ENCODE data around the gene TMEM79. TPM values are rescaled to one million over a fixed set of nuclear protein-coding genes. Genes with fewer than 3 reads are reported as not detected.

TMEM79 gene, protein sequence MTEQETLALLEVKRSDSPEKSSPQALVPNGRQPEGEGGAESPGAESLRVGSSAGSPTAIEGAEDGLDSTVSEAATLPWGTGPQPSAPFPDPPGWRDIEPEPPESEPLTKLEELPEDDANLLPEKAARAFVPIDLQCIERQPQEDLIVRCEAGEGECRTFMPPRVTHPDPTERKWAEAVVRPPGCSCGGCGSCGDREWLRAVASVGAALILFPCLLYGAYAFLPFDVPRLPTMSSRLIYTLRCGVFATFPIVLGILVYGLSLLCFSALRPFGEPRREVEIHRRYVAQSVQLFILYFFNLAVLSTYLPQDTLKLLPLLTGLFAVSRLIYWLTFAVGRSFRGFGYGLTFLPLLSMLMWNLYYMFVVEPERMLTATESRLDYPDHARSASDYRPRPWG
- 1 to 10 TPM; 2.6 to 6.8 (median 4.6) TPM for total RNA-seq
- polyA plus RNA-seq, result 1 to 10 TPM; 3.4 to 5.3 (median 3.8) TPM
- long read RNA-seq, donor 1, result 0 reads
- long read RNA-seq, donor 2, partial matches to known transcripts, result 0 of 1 reads
- long read RNA-seq, donor 2, other reads (novel, unspliced or antisense), result 0 of 1 reads

DNA sequence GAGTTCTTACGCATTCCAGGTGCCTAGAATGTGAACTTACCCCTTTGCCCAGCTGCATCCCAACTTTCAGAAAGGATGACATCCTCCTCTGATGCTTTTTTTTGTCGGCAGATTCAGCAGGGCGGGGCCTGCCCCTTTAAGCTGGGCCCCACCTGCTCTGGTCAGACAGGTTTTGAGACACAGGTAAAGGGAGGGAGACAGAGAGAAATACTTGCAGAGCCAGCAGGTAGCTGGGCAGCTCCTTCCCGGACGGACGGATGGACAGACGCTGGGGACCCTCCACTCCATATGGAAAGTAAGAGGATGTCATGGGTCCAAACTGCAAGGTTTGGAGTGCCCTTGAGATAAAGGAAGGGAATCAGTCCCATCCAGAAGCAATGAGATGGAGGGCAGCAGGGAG lies at the start of gene TMEM79:
TMEM79 (plus strand) TSS at position 214 of the 400 bp plus-strand sequence. CDS start 902 bp downstream, outside the sequence.
- Histone ChIP-seq H3K4me1 (peaks cover 14 to 58% (median 41%) of the 10 kb centered on the region in 6 donors), H3K9me3 (no peaks in the 10 kb centered on the region), H3K36me3 (peaks cover 0 to 52% (median 21%) of the 10 kb centered on the region in 6 donors), H3K27ac (peak within 1 kb of the TSS; percentile 90 to 97 (median 94)), H3K4me3 (peak within 1 kb of the TSS; percentile 62 to 87 (median 72)), H3K27me3 (replicated peaks in 1 of 7) (no peaks in the 10 kb centered on the region)
- 93 to 97% (median 96%) methylated on average over 7 of the region's 7 CpGs for WGBS, 5 donors
- TF ChIP-seq POLR2AphosphoS5 (IDR thresholded peaks at IDR 0.05) (no peak), POLR2A (IDR thresholded peaks at IDR 0.05) (no peak)
- TF ChIP-seq, protein P1, sequence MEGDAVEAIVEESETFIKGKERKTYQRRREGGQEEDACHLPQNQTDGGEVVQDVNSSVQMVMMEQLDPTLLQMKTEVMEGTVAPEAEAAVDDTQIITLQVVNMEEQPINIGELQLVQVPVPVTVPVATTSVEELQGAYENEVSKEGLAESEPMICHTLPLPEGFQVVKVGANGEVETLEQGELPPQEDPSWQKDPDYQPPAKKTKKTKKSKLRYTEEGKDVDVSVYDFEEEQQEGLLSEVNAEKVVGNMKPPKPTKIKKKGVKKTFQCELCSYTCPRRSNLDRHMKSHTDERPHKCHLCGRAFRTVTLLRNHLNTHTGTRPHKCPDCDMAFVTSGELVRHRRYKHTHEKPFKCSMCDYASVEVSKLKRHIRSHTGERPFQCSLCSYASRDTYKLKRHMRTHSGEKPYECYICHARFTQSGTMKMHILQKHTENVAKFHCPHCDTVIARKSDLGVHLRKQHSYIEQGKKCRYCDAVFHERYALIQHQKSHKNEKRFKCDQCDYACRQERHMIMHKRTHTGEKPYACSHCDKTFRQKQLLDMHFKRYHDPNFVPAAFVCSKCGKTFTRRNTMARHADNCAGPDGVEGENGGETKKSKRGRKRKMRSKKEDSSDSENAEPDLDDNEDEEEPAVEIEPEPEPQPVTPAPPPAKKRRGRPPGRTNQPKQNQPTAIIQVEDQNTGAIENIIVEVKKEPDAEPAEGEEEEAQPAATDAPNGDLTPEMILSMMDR (IDR thresholded peaks at IDR 0.05 in 8 of 11, conservative IDR thresholded peaks at IDR 0.05 in 3 of 11), result no peak
- peak; percentile 9 for DNase-seq
- intact Hi-C loops (cut with DNase I; ENCODE audit: low total_unique reads), result no loop called here

DNA sequence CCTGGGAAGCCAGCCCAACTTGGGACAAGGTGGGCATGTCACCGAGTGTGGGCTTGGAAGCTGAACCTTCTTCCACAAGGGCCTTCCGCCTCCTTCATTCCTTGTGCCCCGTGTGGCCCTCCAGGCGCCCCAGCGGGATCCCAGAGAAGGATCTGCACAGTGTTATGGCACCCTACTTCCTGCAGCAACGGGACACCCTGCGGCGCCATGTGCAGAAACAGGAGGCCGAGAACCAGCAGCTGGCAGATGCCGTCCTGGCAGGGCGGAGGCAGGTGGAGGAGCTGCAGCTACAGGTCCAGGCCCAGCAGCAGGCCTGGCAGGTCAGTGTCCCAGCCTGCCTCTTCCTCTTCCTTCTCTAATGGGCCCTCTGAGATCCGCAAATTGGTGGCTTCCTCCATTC lies 48.0 kb upstream of the TMEM79 start:
- peaks cover 3 to 100% (median 71%) of the 10 kb centered on the region in 6 donors for H3K36me3 ChIP-seq
- no peaks in the 10 kb centered on the region for H3K27me3 ChIP-seq (replicated peaks in 1 of 7)
- H3K4me1 ChIP-seq, result no peaks in the 10 kb centered on the region
- DNase-seq, result no peak
- TF ChIP-seq POLR2AphosphoS5 (IDR thresholded peaks at IDR 0.05) (peak in 1 of 3 donors; percentile 37), POLR2A (IDR thresholded peaks at IDR 0.05) (no peak)
- TF ChIP-seq, protein P1 (IDR thresholded peaks at IDR 0.05 in 8 of 11, conservative IDR thresholded peaks at IDR 0.05 in 3 of 11), result no peak
- H3K27ac ChIP-seq, result no peak overlapping the region
- no peaks in the 10 kb centered on the region for H3K9me3 ChIP-seq
- intact Hi-C loops (cut with DNase I; ENCODE audit: low total_unique reads), result no loop called here
- no peak overlapping the region for H3K4me3 ChIP-seq
- WGBS, 5 donors, result 92 to 98% (median 95%) methylated on average over 8 to 12 of the region's 12 CpGs

DNA sequence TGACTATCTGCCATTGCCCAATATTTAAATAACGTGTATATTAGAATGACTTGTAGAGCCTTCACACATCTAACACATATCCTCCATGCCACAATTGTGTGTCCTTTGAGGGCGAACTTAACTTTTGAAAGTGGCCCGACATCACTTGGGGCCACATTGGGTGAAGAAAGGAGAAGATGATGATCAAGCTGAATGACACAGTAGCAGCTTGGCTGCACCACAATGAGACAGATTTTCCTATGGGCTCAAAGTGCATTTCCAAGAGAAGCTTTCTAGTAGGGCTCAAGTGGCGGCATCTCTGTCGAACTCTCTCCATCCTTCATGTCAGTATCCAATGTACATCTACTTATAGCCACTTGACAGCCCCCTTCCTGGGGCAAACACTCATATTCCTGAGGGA lies 45.9 kb upstream of the TMEM79 start:
- no peaks in the 10 kb centered on the region for H3K4me1 ChIP-seq
- H3K9me3 ChIP-seq, result no peaks in the 10 kb centered on the region
- DNase-seq, result no peak
- H3K27ac ChIP-seq, result no peak overlapping the region
- no peaks in the 10 kb centered on the region for H3K27me3 ChIP-seq (replicated peaks in 1 of 7)
- H3K4me3 ChIP-seq, result no peak overlapping the region
- TF ChIP-seq, protein P1 (IDR thresholded peaks at IDR 0.05 in 8 of 11, conservative IDR thresholded peaks at IDR 0.05 in 3 of 11), result no peak
- TF ChIP-seq POLR2AphosphoS5 (IDR thresholded peaks at IDR 0.05) (no peak), POLR2A (IDR thresholded peaks at IDR 0.05) (no peak)
- H3K36me3 ChIP-seq, result peaks cover 3 to 98% (median 72%) of the 10 kb centered on the region in 6 donors
- 93 to 96% (median 96%) methylated on average over 5 of the region's 5 CpGs for WGBS, 5 donors
- intact Hi-C loops (cut with DNase I; ENCODE audit: low total_unique reads), result no loop called here

DNA sequence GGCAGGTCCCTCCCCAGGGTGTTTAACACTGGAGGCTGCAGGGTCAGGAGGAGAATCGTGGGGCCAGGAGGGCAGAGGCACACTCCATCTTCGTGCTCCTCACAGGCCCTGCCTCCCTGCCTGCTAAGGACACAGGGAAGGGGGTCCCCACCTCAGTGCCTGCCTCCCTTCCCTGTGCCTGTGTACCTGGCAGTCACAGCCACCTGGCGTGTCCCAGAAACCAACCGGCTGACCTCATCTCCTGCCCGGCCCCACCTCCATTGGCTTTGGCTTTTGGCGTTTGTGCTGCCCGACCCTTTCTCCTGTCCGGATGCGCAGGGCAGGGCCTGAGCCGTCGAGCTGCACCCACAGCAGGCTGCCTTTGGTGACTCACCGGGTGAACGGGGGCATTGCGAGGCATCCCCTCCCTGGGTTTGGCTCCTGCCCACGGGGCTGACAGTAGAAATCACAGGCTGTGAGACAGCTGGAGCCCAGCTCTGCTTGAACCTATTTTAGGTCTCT lies 42.8 kb upstream of the TMEM79 start:
- intact Hi-C loops (cut with DNase I; ENCODE audit: low total_unique reads), result no loop called here
- peak; percentile 65 for DNase-seq
- 57 to 76% (median 60%) methylated on average over 14 to 15 of the region's 15 CpGs for WGBS, 5 donors
- peaks cover 3 to 67% (median 47%) of the 10 kb centered on the region in 6 donors for H3K36me3 ChIP-seq
- peak in 2 of 3 donors; percentile 12 to 44 for TF ChIP-seq POLR2AphosphoS5 (IDR thresholded peaks at IDR 0.05)
- TF ChIP-seq, protein P1 (IDR thresholded peaks at IDR 0.05 in 8 of 11, conservative IDR thresholded peaks at IDR 0.05 in 3 of 11), result no peak
- no peak overlapping the region for H3K4me3 ChIP-seq
- no peaks in the 10 kb centered on the region for H3K9me3 ChIP-seq
- H3K27me3 ChIP-seq (replicated peaks in 1 of 7), result peaks cover 0 to 25% (median 12%) of the 10 kb centered on the region in 7 donors
- H3K4me1 ChIP-seq, result peaks cover 11 to 20% (median 16%) of the 10 kb centered on the region in 6 donors
- no peak overlapping the region for H3K27ac ChIP-seq
